Measurements from ENCODE around the gene CPN2. TPM values are rescaled to one million over a fixed set of nuclear protein-coding genes. Genes with fewer than 3 reads are reported as not detected.

Gene CPN2
- total and polyA plus RNA-seq, 10 of the 15 experiments (the other 5 are each of a cell fraction or from before 2014, with no cell fraction given), result not detected

GRCh38 chr3:194375473-194376240, 24.5 kb upstream of the CPN2 start:
- Histone ChIP-seq H3K79me2 (ENCODE audit: control insufficient read depth, insufficient read depth, low read length) (no peaks in the 10 kb centered on the region), H3K4me1 (ENCODE audit: control insufficient read depth, insufficient read depth, low read length) (no peaks in the 10 kb centered on the region), H3K27ac (ENCODE audit: control insufficient read depth, insufficient read depth) (no peak overlapping the region), H3K36me3 (ENCODE audit: control insufficient read depth in 2 of 2, insufficient read depth in 2 of 2, low read length in 1 of 2) (no peaks in the 10 kb centered on the region), H3K9ac (ENCODE audit: control insufficient read depth, insufficient read depth, low read length) (no peak overlapping the region), H2AFZ (ENCODE audit: control insufficient read depth, low read depth, low read length) (no peak overlapping the region), H3K27me3 (replicated peaks in 1 of 2; ENCODE audit: control insufficient read depth in 2 of 2, insufficient read depth in 2 of 2, low read length in 1 of 2) (no peaks in the 10 kb centered on the region; a peak in 2 of 4 replicates), H3K4me3 (no peak overlapping the region), H4K20me1 (ENCODE audit: control insufficient read depth, insufficient read depth) (no peaks in the 10 kb centered on the region), H3K4me2 (ENCODE audit: control insufficient read depth, insufficient read depth) (no peak overlapping the region), H3K9me3 (replicated peaks; ENCODE audit: control insufficient read depth, insufficient read depth, low read length) (no peaks in the 10 kb centered on the region)
- WGBS (ENCODE audit: insufficient coverage, insufficient replicate concordance, low lambda C conversion rate, missing lambda C conversion rate), result 38% methylated on average over 15 of the region's 15 CpGs
- ChIA-PET SMC1A (ENCODE audit: uncharacterized antibody, unreplicated experiment) (no interaction called here), RAD21 (ENCODE audit: unreplicated experiment) (no interaction called here), CTCF (no interaction called here), POLR2A (no interaction called here)
- in situ Hi-C loops (cut with MboI) (no loop called here), intact Hi-C loops (cut with micrococcal nuclease; ENCODE audit: unreplicated experiment) (no loop called here)
- ATAC-seq (no peak), DNase-seq (ENCODE audit: low read depth, low spot score) (no peak), FAIRE-seq (no peak)
- no TSS peak for BruUV-seq (replicated peaks)
- TF ChIP-seq WRNIP1 (IDR thresholded peaks at IDR 0.05; ENCODE audit: borderline replicate concordance, low read depth, low read length) (no peak), GABPA (IDR thresholded peaks at IDR 0.05; ENCODE audit: low read depth) (no peak), ZNF687 (IDR thresholded peaks at IDR 0.05) (no peak), POLR2AphosphoS2 (IDR thresholded peaks at IDR 0.05; ENCODE audit: low read depth, low read length) (no peak), ELK1 (IDR thresholded peaks at IDR 0.05; ENCODE audit: low read depth, low read length) (no peak), TCF12 (IDR thresholded peaks at IDR 0.05; ENCODE audit: low read depth, low read length) (no peak), IKZF1 (conservative IDR thresholded peaks at IDR 0.05) (no peak), NR2F1 (conservative IDR thresholded peaks at IDR 0.05) (no peak), BMI1 (IDR thresholded peaks at IDR 0.05; ENCODE audit: borderline replicate concordance) (no peak), RELA (IDR thresholded peaks at IDR 0.05; ENCODE audit: borderline replicate concordance, partially characterized antibody) (no peak), CREB1 (IDR thresholded peaks at IDR 0.05; ENCODE audit: low read depth) (no peak), ZNF217 (IDR thresholded peaks at IDR 0.05) (no peak), PKNOX1 (IDR thresholded peaks at IDR 0.05) (no peak)
